ENCODE data around the gene SIRT2.

The SIRT2 gene

GRCh38 chr19:38845374-38846024, 53.9 kb downstream of the SIRT2 start:
- H3K4me3 ChIP-seq (ENCODE audit: insufficient read depth, low read length, poor library complexity, severe bottlenecking) = no peak overlapping the region
- peaks cover 22% of the 10 kb centered on the region for H3F3A ChIP-seq (ENCODE audit: insufficient read depth)
- H3K79me2 ChIP-seq (ENCODE audit: insufficient read depth, low read length) = peaks cover 83% of the 10 kb centered on the region
- TF ChIP-seq CTCF (IDR thresholded peaks at IDR 0.05; ENCODE audit: insufficient read depth, low read length, poor library complexity, severe bottlenecking) (no peak), EZH2phosphoT487 (conservative IDR thresholded peaks at IDR 0.05; ENCODE audit: low read length) (no peak)
- H3K4me2 ChIP-seq (ENCODE audit: low read depth, low read length, poor library complexity, severe bottlenecking) = no peak overlapping the region
- H4K20me1 ChIP-seq (ENCODE audit: low read depth, low read length) = peaks cover 71% of the 10 kb centered on the region
- H3K9me3 ChIP-seq (ENCODE audit: insufficient read depth, low read length) = no peaks in the 10 kb centered on the region
- H3K27ac ChIP-seq (ENCODE audit: low read depth, low read length) = no peak overlapping the region
- no peak overlapping the region for H3K9ac ChIP-seq (ENCODE audit: low read length)
- no peak overlapping the region for H2AFZ ChIP-seq (ENCODE audit: low read depth, low read length, severe bottlenecking)
- no peaks in the 10 kb centered on the region for H3K27me3 ChIP-seq (ENCODE audit: low read length)
- peaks cover 73% of the 10 kb centered on the region for H3K36me3 ChIP-seq (ENCODE audit: low read length)
- no peaks in the 10 kb centered on the region for H3K9me2 ChIP-seq (replicated peaks; ENCODE audit: insufficient read depth, low read length)

DNA sequence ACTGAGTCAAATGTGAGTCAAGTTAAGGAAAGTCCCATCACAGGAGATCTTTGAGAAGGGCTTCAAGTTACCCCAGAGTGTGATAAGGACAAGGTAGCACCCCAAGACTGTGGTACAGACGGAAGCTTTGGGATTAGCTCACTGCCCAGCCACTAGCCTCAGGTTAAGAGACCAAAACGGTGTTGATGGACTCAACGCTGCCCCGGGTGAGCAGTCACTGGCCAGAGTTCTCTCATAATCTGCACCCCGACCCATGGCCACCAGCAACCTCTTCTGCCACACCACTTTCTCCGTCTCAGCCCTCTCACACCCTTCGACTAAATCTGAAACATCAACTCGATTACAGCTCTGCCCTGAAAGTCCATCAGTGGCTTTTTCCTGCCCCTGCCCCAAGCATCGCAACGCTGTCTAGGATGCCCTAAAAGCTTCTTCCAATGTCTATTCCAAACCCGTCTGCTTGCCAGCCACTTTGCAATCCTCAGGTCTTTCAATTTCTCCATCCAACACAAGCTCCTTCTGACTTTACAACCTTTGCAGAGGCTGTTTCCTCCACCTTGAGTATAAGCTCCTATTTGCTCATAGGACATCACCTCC, 55.2 kb downstream of the SIRT2 start:
- H3K4me2 ChIP-seq (ENCODE audit: low read depth, low read length, poor library complexity, severe bottlenecking) = no peak overlapping the region
- peaks cover 83% of the 10 kb centered on the region for H3K79me2 ChIP-seq (ENCODE audit: insufficient read depth, low read length)
- peaks cover 28% of the 10 kb centered on the region for H3F3A ChIP-seq (ENCODE audit: insufficient read depth)
- H3K27ac ChIP-seq (ENCODE audit: low read depth, low read length) = no peak overlapping the region
- no peaks in the 10 kb centered on the region for H3K27me3 ChIP-seq (ENCODE audit: low read length)
- no peaks in the 10 kb centered on the region for H3K9me3 ChIP-seq (ENCODE audit: insufficient read depth, low read length)
- H3K4me3 ChIP-seq (ENCODE audit: insufficient read depth, low read length, poor library complexity, severe bottlenecking) = no peak overlapping the region
- no peak overlapping the region for H2AFZ ChIP-seq (ENCODE audit: low read depth, low read length, severe bottlenecking)
- TF ChIP-seq CTCF (IDR thresholded peaks at IDR 0.05; ENCODE audit: insufficient read depth, low read length, poor library complexity, severe bottlenecking) = no peak
- TF ChIP-seq EZH2phosphoT487 (conservative IDR thresholded peaks at IDR 0.05; ENCODE audit: low read length) = no peak
- no peak overlapping the region for H3K9ac ChIP-seq (ENCODE audit: low read length)
- peaks cover 79% of the 10 kb centered on the region for H3K36me3 ChIP-seq (ENCODE audit: low read length)
- peaks cover 76% of the 10 kb centered on the region for H4K20me1 ChIP-seq (ENCODE audit: low read depth, low read length)
- no peaks in the 10 kb centered on the region for H3K9me2 ChIP-seq (replicated peaks; ENCODE audit: insufficient read depth, low read length)

GRCh38 chr19:38843175-38843758, 56.2 kb downstream of the SIRT2 start:
- TF ChIP-seq EZH2phosphoT487 (conservative IDR thresholded peaks at IDR 0.05; ENCODE audit: low read length) (no peak), CTCF (IDR thresholded peaks at IDR 0.05; ENCODE audit: insufficient read depth, low read length, poor library complexity, severe bottlenecking) (no peak)
- peaks cover 31% of the 10 kb centered on the region for H3F3A ChIP-seq (ENCODE audit: insufficient read depth)

More at GRCh38 chr19:38843175-38843758, 56.2 kb downstream of the SIRT2 start:
- Histone ChIP-seq H3K4me2 (ENCODE audit: low read depth, low read length, poor library complexity, severe bottlenecking) (no peak overlapping the region), H3K27ac (ENCODE audit: low read depth, low read length) (no peak overlapping the region), H3K79me2 (ENCODE audit: insufficient read depth, low read length) (peaks cover 74% of the 10 kb centered on the region), H4K20me1 (ENCODE audit: low read depth, low read length) (peaks cover 72% of the 10 kb centered on the region), H3K9me2 (replicated peaks; ENCODE audit: insufficient read depth, low read length) (no peaks in the 10 kb centered on the region), H2AFZ (ENCODE audit: low read depth, low read length, severe bottlenecking) (no peak overlapping the region), H3K9me3 (ENCODE audit: insufficient read depth, low read length) (no peaks in the 10 kb centered on the region), H3K36me3 (ENCODE audit: low read length) (peaks cover 79% of the 10 kb centered on the region), H3K27me3 (ENCODE audit: low read length) (no peaks in the 10 kb centered on the region), H3K9ac (ENCODE audit: low read length) (no peak overlapping the region), H3K4me3 (ENCODE audit: insufficient read depth, low read length, poor library complexity, severe bottlenecking) (no peak overlapping the region)
